GM12872 (cell line): Measurements from ENCODE around the gene PLEKHM2.

Experiments used
- TF ChIP-seq, protein P1 (sequence below): IDR thresholded peaks from 3 replicates; pipeline ENCODE4 v1.5.1; 2011; ENCODE audit warnings: low read depth, mild to moderate bottlenecking, low read length, moderate library complexity; ENCODE audit not compliant: insufficient read depth

The PLEKHM2 gene

DNA sequence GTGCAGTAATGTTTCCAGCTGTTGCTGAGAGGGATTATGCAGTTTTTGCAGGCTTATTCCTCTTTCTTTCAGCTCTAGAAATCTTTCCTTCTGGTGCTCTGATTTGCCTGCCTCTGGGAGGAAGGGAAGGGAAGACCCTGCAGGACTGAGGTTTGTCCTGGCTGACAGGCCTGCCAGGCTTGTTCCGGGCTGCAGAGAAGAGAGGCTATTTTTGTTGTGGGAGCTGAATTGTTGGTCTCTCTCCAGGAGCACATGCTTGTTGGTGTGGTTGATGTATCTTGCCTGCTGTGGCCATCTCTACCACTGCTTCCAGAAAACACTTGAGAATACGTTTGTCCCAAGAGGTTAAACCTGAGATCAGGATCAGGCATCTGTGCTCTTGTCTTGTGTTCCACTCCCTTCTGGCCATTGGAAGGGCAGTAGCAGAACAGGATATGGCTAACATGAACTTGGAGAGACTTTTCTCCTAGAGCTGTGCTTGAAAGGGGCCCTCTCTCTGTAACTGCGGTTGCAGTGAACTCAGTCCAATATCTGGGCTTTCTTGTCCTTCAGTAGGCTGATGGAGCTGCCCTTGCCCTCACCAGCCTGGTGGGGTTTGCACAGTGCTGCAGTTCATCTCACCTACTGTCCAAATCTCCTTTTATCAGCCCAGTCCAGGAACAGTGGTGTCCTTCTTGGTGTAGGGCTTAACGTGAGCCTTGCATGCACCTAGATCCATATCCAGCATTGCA lies 30.5 kb downstream of the PLEKHM2 start:
- TF ChIP-seq, protein P1, sequence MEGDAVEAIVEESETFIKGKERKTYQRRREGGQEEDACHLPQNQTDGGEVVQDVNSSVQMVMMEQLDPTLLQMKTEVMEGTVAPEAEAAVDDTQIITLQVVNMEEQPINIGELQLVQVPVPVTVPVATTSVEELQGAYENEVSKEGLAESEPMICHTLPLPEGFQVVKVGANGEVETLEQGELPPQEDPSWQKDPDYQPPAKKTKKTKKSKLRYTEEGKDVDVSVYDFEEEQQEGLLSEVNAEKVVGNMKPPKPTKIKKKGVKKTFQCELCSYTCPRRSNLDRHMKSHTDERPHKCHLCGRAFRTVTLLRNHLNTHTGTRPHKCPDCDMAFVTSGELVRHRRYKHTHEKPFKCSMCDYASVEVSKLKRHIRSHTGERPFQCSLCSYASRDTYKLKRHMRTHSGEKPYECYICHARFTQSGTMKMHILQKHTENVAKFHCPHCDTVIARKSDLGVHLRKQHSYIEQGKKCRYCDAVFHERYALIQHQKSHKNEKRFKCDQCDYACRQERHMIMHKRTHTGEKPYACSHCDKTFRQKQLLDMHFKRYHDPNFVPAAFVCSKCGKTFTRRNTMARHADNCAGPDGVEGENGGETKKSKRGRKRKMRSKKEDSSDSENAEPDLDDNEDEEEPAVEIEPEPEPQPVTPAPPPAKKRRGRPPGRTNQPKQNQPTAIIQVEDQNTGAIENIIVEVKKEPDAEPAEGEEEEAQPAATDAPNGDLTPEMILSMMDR = no peak

DNA sequence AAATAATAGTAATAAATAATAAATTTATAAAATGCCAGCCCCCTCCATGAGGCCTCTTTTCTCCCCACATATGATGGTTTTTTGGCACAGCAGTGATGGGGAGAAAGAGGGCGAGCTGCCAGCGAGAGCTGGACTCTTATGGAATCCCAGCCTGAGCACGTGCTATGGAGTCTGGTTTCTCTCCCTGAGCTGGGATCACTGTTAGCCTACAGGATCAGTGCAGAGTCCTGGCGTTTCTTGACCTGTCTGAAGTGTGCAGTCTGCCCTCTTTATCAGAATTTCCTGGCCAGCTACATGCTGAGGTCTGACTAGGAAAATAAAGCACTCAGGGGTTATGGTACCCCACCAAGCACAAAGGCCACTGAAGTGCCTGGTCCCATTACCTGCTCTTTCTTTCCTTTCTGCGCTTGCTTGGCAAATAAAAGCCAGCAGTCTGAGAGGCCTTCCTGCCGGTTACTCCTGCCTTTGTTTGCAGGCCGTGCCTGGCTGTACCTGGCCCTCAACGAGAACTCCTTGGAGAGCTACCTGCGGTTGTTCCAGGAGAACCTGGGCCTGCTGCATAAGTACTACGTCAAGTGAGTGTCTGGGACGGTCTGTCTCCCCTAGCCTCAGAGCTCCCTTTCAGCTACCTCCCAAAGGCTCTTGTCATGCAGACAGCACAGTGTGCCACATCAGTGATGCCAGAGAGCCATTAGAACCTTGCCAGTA lies 33.5 kb downstream of the PLEKHM2 start:
- TF ChIP-seq, protein P1 = no peak

DNA sequence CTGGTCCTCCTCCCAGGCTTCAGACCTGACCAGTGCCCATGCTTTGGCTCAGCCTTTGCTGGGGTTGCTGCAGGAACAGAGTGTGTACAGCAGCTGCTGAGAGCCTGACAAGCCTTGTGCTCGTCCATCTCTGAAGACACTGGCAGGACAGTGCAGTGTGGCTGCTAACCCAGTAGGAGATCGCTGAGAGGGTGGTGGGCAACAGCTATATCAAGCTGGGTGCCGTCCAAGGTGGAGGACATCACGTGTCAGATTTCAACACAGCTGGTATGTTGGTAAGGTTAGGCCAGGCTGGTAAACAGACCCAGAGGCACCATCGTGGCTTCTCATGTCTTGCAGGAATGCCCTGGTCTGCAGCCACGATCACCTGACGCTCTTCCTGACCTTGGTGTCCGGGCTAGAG lies 34.1 kb downstream of the PLEKHM2 start:
- TF ChIP-seq, protein P1 = no peak

DNA sequence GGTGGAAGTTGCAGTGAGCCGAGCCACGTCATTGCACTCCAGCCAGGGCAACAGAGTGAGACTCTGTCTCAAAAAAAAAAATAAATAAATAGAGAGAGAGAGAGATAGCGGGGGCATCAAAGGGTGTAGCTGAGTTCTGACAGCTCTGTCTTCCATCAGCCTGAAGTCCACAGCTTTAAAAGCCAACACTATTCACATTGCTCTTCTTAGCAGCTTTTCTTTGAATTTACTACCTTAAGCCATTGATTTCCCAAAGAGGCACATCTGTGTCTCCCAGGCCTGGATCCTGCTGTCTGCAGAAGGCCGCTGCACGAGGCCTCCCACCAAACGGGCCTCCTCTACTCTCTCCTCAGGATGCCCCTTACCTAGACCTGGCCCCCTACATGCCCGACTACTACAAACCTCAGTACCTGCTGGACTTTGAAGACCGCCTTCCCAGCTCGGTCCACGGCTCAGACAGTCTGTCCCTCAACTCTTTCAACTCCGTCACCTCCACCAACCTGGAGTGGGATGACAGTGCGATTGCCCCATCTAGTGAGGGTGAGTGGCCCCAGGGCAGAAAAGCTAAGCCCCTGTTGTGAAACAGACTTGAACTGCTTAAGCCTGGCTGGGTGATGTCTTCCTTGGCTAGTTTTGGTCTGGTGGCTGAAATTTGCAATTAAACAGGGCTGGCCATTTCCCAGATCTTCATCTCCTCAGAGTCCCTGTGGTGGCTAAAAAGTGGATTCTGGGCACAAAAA lies 35.4 kb downstream of the PLEKHM2 start:
- TF ChIP-seq, protein P1 = 0 out of 3 replicates have a peak, but pooled peaks have one; percentile 6

DNA sequence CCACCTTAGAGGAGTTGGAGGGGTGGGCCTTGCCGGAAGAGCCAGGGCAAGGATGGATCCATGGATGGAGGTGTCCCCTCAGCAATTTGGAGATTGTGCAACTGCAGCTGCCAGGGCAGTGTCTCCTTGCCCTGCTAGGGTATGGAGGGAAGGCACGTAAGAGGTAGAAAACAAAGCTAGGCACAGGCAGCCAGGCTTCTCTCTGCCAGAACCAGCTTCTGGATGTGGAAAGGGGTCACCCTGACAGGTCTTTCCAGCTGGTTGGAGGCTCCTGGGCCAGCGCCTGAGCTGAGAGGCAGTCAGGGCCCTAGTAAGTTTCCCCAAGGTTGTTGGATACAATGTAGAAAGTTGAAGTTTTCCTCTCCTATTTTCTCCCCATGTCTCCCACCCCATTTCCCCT lies 36.7 kb downstream of the PLEKHM2 start:
- TF ChIP-seq, protein P1 = no peak

DNA sequence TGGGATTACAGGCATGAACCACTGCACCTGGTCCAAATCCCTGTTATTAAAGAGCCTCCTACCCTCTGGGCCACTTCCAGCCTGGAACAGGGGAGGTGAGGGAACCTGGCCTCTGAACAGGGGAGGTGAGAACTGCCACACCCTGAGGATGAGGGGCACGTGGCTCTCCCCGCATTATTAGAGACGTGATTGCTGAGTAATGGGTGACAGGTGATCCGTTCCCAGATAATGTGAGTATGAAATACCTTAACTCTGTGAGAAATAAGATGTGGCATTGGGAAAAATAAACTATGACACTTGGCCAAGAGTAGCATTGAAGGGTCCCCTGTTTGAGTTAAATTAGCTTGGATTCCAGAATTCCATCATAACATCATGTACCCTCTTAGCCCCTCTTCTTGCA lies 38.3 kb downstream of the PLEKHM2 start:
- TF ChIP-seq, protein P1 = no peak
